CD4-positive, alpha-beta T cell (primary cell): Measurements from ENCODE around the gene LPIN2. TPM values are rescaled to one million over a fixed set of nuclear protein-coding genes. Genes with fewer than 3 reads are reported as not detected.

Experiments used
- ATAC-seq: fragments of 200-7000 bp; cut with Tn5 transposase; one replicate; pipeline ENCODE4 v1.10.0; 2022; ENCODE audit warnings: mild to moderate bottlenecking; ENCODE audit not compliant: poor library complexity
- CTCF ChIA-PET: fragments of 350-600 bp; sonication (Branson Sonifier 250); formaldehyde crosslinking; loops from one replicate; lab custom pipeline; 2021; ENCODE audit warnings: antibody characterized with exemption, inconsistent platforms; lab: Charles Lee
- POLR2A ChIA-PET: fragments of 350-600 bp; sonication (Branson Sonifier 250); formaldehyde crosslinking; loops from one replicate; lab custom pipeline; 2021; ENCODE audit warnings: antibody characterized with exemption, inconsistent platforms; lab: Charles Lee
- DNase-seq, 14 experiments: peaks; one replicate each; pipeline ENCODE4 v3.0.0-alpha.2; 2013 to 2020; ENCODE audit warnings: mixed read lengths in 2 of 14
- H3K27ac ChIP-seq, 2 donors: one replicate each; pipeline versions ENCODE4 v1.5.1 to v1.7.0; 2013; ENCODE audit warnings: low read length in 2 of 2, low read depth in 1 of 2, mild to moderate bottlenecking in 1 of 2
- H3K27me3 ChIP-seq, 2 experiments: 1 replicate in 1 of 2; 2 replicates in 1 of 2; pipeline versions ENCODE4 v1.6.1 to v1.7.0; 2013; ENCODE audit warnings: low read length in 2 of 2, control low read depth in 1 of 2, mild to moderate bottlenecking in 1 of 2, moderate library complexity in 1 of 2; ENCODE audit not compliant: insufficient read depth in 2 of 2, control insufficient read depth in 1 of 2
- H3K36me3 ChIP-seq: one replicate; pipeline ENCODE4 v1.6.1; 2013; ENCODE audit warnings: low read length, control low read depth; ENCODE audit not compliant: insufficient read depth
- H3K4me1 ChIP-seq: one replicate; pipeline ENCODE4 v1.6.1; 2013; ENCODE audit warnings: low read length, control low read depth; ENCODE audit not compliant: insufficient read depth
- H3K4me3 ChIP-seq: one replicate; pipeline ENCODE4 v1.5.1; 2013; ENCODE audit warnings: mild to moderate bottlenecking, low read length, moderate library complexity
- H3K9me3 ChIP-seq, 2 experiments: 1 replicate in 1 of 2; 2 replicates in 1 of 2; pipeline versions ENCODE4 v1.6.1 to v1.7.0; 2013; ENCODE audit warnings: low read length in 2 of 2, mild to moderate bottlenecking in 2 of 2, control low read depth in 1 of 2, moderate library complexity in 1 of 2; ENCODE audit not compliant: control insufficient read depth in 1 of 2, insufficient read depth in 1 of 2
- H3K27ac Mint-ChIP-seq: one replicate; pipeline ENCODE4 v1.8.0; 2020; ENCODE audit warnings: mixed read lengths
- H3K27me3 Mint-ChIP-seq: one replicate; pipeline ENCODE4 v1.8.0; 2021; ENCODE audit warnings: mixed read lengths
- H3K36me3 Mint-ChIP-seq: one replicate; pipeline ENCODE4 v1.8.0; 2021; ENCODE audit warnings: low read depth, mixed read lengths
- H3K4me1 Mint-ChIP-seq: one replicate; pipeline ENCODE4 v1.8.0; 2021; ENCODE audit warnings: low read depth, mixed read lengths
- H3K4me3 Mint-ChIP-seq: one replicate; pipeline ENCODE4 v1.8.0; 2020; ENCODE audit warnings: mild to moderate bottlenecking, mixed read lengths
- H3K9me3 Mint-ChIP-seq: one replicate; pipeline ENCODE4 v1.8.0; 2020; ENCODE audit warnings: mixed read lengths
- intact Hi-C, 2 experiments: fragments of 100-400 bp; cut with DNase I in 1 of 2; cut with micrococcal nuclease in 1 of 2; formaldehyde crosslinking; loops; one replicate each; pipeline versions ENCODE4 v1.15.1 to v1.9.0; 2023 to 2025; cut with DNase I, micrococcal nuclease
- total RNA-seq, 174 experiments: library from RNA in 2 of 174; stranded (reverse) in 2 of 174; gene quantifications; one replicate each; pipeline ENCODE4 v1.2.3 and lab custom pipeline; 2021 to 2026
- TF ChIP-seq, protein P1 (sequence below): fragments of 200-600 bp; IDR thresholded peaks from one replicate; pipeline ENCODE4 v1.8.0; 2022; ENCODE audit warnings: antibody characterized with exemption, mild to moderate bottlenecking

LPIN2 gene
- total RNA-seq, 2 experiments from 2014 or later, result 48.7 to 49.0 TPM

- TF ChIP-seq, protein P1, sequence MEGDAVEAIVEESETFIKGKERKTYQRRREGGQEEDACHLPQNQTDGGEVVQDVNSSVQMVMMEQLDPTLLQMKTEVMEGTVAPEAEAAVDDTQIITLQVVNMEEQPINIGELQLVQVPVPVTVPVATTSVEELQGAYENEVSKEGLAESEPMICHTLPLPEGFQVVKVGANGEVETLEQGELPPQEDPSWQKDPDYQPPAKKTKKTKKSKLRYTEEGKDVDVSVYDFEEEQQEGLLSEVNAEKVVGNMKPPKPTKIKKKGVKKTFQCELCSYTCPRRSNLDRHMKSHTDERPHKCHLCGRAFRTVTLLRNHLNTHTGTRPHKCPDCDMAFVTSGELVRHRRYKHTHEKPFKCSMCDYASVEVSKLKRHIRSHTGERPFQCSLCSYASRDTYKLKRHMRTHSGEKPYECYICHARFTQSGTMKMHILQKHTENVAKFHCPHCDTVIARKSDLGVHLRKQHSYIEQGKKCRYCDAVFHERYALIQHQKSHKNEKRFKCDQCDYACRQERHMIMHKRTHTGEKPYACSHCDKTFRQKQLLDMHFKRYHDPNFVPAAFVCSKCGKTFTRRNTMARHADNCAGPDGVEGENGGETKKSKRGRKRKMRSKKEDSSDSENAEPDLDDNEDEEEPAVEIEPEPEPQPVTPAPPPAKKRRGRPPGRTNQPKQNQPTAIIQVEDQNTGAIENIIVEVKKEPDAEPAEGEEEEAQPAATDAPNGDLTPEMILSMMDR, result no peak
- no peaks in the 10 kb centered on the region for H3K9me3 ChIP-seq
- CTCF ChIA-PET, result no interaction called here
- H3K27me3 ChIP-seq, result no peaks in the 10 kb centered on the region
- H3K4me1 ChIP-seq, result peaks cover 17% of the 10 kb centered on the region
- no peak overlapping the region for H3K4me3 ChIP-seq
- POLR2A ChIA-PET, result interaction anchor here (0.7 kb wide), 1 partner anchor 97 kb away, joined by 4 read pairs; no protein-coding TSS in a partner anchor
- Mint-ChIP-seq H3K4me3 (no peak overlapping the region), H3K27me3 (no peaks in the 10 kb centered on the region), H3K36me3 (no peaks in the 10 kb centered on the region), H3K9me3 (no peaks in the 10 kb centered on the region), H3K4me1 (peaks cover 54% of the 10 kb centered on the region), H3K27ac (no peak overlapping the region)
- H3K36me3 ChIP-seq, result no peaks in the 10 kb centered on the region
- no peak overlapping the region for H3K27ac ChIP-seq
- DNase-seq, result no peak
- no peak for ATAC-seq
- intact Hi-C loops, result loop anchor here in 1 of 2 experiments (2.0 kb wide), 1 partner anchor 24 kb away; no protein-coding TSS in a partner anchor
These were observed 35.9 kb upstream of the LPIN2 start for GRCh38 chr18:3048820-3049349.

DNA sequence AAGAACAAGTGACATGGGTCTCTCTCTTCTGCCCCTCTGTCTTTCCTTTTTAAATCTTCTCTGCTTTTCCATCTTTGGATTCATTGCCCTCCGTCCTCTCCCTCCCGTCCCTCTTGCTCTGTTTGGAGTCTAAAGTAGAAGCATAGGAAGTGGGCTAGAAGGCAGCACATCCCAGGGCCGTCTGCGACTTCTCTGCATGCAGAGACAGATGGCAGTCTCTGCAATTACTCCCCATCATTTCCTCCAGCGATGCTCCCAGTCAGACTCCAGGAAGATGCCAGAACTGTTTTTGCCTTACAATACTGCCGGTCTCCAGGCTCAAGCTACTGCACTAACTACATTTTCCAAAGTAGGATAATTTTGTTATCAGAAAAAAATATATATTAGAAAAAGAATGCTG, 35.2 kb upstream of the LPIN2 start:
- no peaks in the 10 kb centered on the region for H3K36me3 Mint-ChIP-seq
- ATAC-seq (no peak), DNase-seq (peak in 1 of 14 experiments; percentile 19)
- H3K9me3 Mint-ChIP-seq, result no peaks in the 10 kb centered on the region
- H3K4me3 Mint-ChIP-seq, result no peak overlapping the region
- TF ChIP-seq, protein P1, result no peak
- ChIA-PET CTCF (no interaction called here), POLR2A (interaction anchor here (0.7 kb wide), 1 partner anchor 96 kb away, joined by 4 read pairs; no protein-coding TSS in a partner anchor)
- Histone ChIP-seq H3K9me3 (no peaks in the 10 kb centered on the region), H3K27ac (no peak overlapping the region), H3K4me1 (peaks cover 17% of the 10 kb centered on the region), H3K4me3 (no peak overlapping the region), H3K36me3 (no peaks in the 10 kb centered on the region), H3K27me3 (no peaks in the 10 kb centered on the region)
- intact Hi-C loops, result loop anchor here in 1 of 2 experiments (2.0 kb wide), 1 partner anchor 23 kb away; no protein-coding TSS in a partner anchor
- no peaks in the 10 kb centered on the region for H3K27me3 Mint-ChIP-seq
- H3K4me1 Mint-ChIP-seq, result peaks cover 48% of the 10 kb centered on the region
- no peak overlapping the region for H3K27ac Mint-ChIP-seq

GRCh38 chr18:3046216-3046808, 33.4 kb upstream of the LPIN2 start:
- H3K9me3 Mint-ChIP-seq, result no peaks in the 10 kb centered on the region
- peaks cover 33% of the 10 kb centered on the region for H3K4me1 Mint-ChIP-seq
- H3K4me1 ChIP-seq, result peaks cover 5% of the 10 kb centered on the region
- H3K27ac Mint-ChIP-seq, result no peak overlapping the region
- H3K27me3 ChIP-seq, result no peaks in the 10 kb centered on the region
- H3K4me3 ChIP-seq, result no peak overlapping the region
- H3K36me3 Mint-ChIP-seq, result no peaks in the 10 kb centered on the region
- H3K9me3 ChIP-seq, result no peaks in the 10 kb centered on the region
- H3K27ac ChIP-seq, result no peak overlapping the region
- intact Hi-C loops, result no loop called here
- no peaks in the 10 kb centered on the region for H3K27me3 Mint-ChIP-seq
- H3K36me3 ChIP-seq, result no peaks in the 10 kb centered on the region
- TF ChIP-seq, protein P1, result no peak
- ATAC-seq, result no peak
- POLR2A ChIA-PET, result no interaction called here
- DNase-seq, result no peak
- CTCF ChIA-PET, result no interaction called here
- H3K4me3 Mint-ChIP-seq, result no peak overlapping the region
